Prostate gland (tissue), 2 donors: ENCODE results near the gene CPSF6. TPM values are rescaled to one million over a fixed set of nuclear protein-coding genes. Genes with fewer than 3 reads are reported as not detected.
"Not testable (repeated sequence)": the region's sequence is repeated elsewhere in the genome, so short reads cannot be mapped to it uniquely, and the experiment has no call there.

Source experiments
- DNase-seq: peaks from one replicate; pipeline ENCODE4 v3.0.0-alpha.2; 2019; ENCODE audit warnings: low spot score
- H3K27ac ChIP-seq, 2 donors: fragments of 200-600 bp; sonication (generic); 2 replicates each; pipeline ENCODE4 v1.5.1; 2017 to 2019
- H3K27me3 ChIP-seq: fragments of 200-600 bp; sonication (generic); replicated peaks from 2 replicates; pipeline ENCODE4 v1.5.1; 2019; ENCODE audit not compliant: insufficient read depth
- H3K36me3 ChIP-seq, 2 donors: fragments of 200-600 bp; sonication (generic); 1 replicate in 1 of 2; 2 replicates in 1 of 2; pipeline versions ENCODE4 v1.5.1 to v1.8.1; 2017 to 2019
- H3K4me1 ChIP-seq: fragments of 200-600 bp; sonication (generic); replicated peaks from 2 replicates; pipeline ENCODE4 v1.5.1; 2019
- H3K4me3 ChIP-seq, 2 donors: fragments of 200-600 bp; sonication (generic); 2 replicates each; pipeline ENCODE4 v1.5.1; 2017 to 2019
- H3K9me3 ChIP-seq: fragments of 200-600 bp; sonication (generic); 2 replicates; pipeline ENCODE4 v1.5.1; 2017
- CTCF ChIP-seq, 4 experiments: fragments of 200-600 bp in 2 of 4; fragments of 450-650 bp in 2 of 4; sonication (generic) in 2 of 4; IDR thresholded peaks; 1 replicate in 3 of 4; 2 replicates in 1 of 4; pipeline ENCODE4 v1.5.1; 2016 to 2019; ENCODE audit warnings: antibody characterized with exemption in 4 of 4, mild to moderate bottlenecking in 2 of 4, moderate library complexity in 2 of 4
- POLR2A ChIP-seq: fragments of 450-650 bp; IDR thresholded peaks from one replicate; pipeline ENCODE4 v1.6.1; 2016; ENCODE audit warnings: antibody characterized with exemption, mild to moderate bottlenecking
- POLR2AphosphoS5 ChIP-seq: sonication (generic); formaldehyde crosslinking; IDR thresholded peaks from one replicate; pipeline ENCODE4 v1.6.1; 2017; ENCODE audit warnings: antibody characterized with exemption
- WGBS: methylation state at CpG from one replicate; pipeline ENCODE4 v1.1.5; 2018; 5-methylcytosine and 5-hydroxymethylcytosine counted together
- intact Hi-C: fragments of 100-400 bp; cut with DNase I; formaldehyde crosslinking; loops from one replicate; pipeline ENCODE4 v1.14.2; 2022
- total RNA-seq, 2 donors: library from RNA; depleted of rRNA; stranded (reverse); fragments of >200 nt; gene quantifications; one replicate each; pipeline ENCODE4 v1.1.0, GENCODE V29; 2016

Gene CPSF6
- 100 to 1,000 TPM in 1 of 2 donors, 10 to 100 TPM in 1; 22.5 to 484 TPM for total RNA-seq

- intact Hi-C loops = no loop called here
- WGBS = under 1% methylated on average over 41 of the region's 75 CpGs
- peaks cover 5% of the 10 kb centered on the region for H3K4me1 ChIP-seq
- H3K36me3 ChIP-seq = no peaks in the 10 kb centered on the region
- peak within 1 kb of the TSS; percentile 81 to 95 for H3K4me3 ChIP-seq
- no peaks in the 10 kb centered on the region for H3K9me3 ChIP-seq
- TF ChIP-seq CTCF (IDR thresholded peaks at IDR 0.05) (peak in 2 of 4 experiments; percentile 8 to 49), POLR2A (peak; percentile 98), POLR2AphosphoS5 (peak; percentile 85)
- peak within 1 kb of the TSS; percentile 89 to 97 for H3K27ac ChIP-seq
- no peaks in the 10 kb centered on the region for H3K27me3 ChIP-seq
- peak; percentile 94 for DNase-seq
Observed at GRCh38 chr12:69239352-69239921, at the start of gene CPSF6. Gene CPSF6, plus strand, starts transcription at chr12:69239569. Its CDS starts 78 bp downstream, at chr12:69239647.

GRCh38 chr12:69196302-69197288, 42.8 kb upstream of the CPSF6 start:
- no peak for DNase-seq
- WGBS = 79% methylated on average over 4 of the region's 4 CpGs
- no peaks in the 10 kb centered on the region for H3K4me1 ChIP-seq
- TF ChIP-seq POLR2AphosphoS5 (no peak), CTCF (IDR thresholded peaks at IDR 0.05) (no peak), POLR2A (no peak)
- H3K4me3 ChIP-seq = no peak overlapping the region
- H3K9me3 ChIP-seq = no peaks in the 10 kb centered on the region
- H3K36me3 ChIP-seq = no peaks in the 10 kb centered on the region
- no peak overlapping the region for H3K27ac ChIP-seq
- intact Hi-C loops = no loop called here
- H3K27me3 ChIP-seq = no peaks in the 10 kb centered on the region

GRCh38 chr12:69199976-69200375, 39.4 kb upstream of the CPSF6 start:
- H3K36me3 ChIP-seq, H3K9me3 ChIP-seq, H3K4me1 ChIP-seq, H3K27ac ChIP-seq, intact Hi-C loops, DNase-seq, H3K27me3 ChIP-seq, H3K4me3 ChIP-seq: not testable (repeated sequence)
- WGBS = 100% methylated on average over 1 of the region's 1 CpG

- no peaks in the 10 kb centered on the region for H3K9me3 ChIP-seq
Observed at GRCh38 chr12:69204191-69204590, 35.2 kb upstream of the CPSF6 start.

More at GRCh38 chr12:69204191-69204590, 35.2 kb upstream of the CPSF6 start:
- intact Hi-C loops = no loop called here
- Histone ChIP-seq H3K4me3 (no peak overlapping the region), H3K27ac (no peak overlapping the region), H3K36me3 (no peaks in the 10 kb centered on the region), H3K27me3 (no peaks in the 10 kb centered on the region), H3K4me1 (no peaks in the 10 kb centered on the region)
- DNase-seq = no peak
- WGBS = 80% methylated on average over 4 of the region's 4 CpGs
- TF ChIP-seq POLR2AphosphoS5 (no peak), POLR2A (no peak), CTCF (IDR thresholded peaks at IDR 0.05) (no peak)
